ENCODE data around the gene SLC25A38. TPM values are rescaled to one million over a fixed set of nuclear protein-coding genes. Genes with fewer than 3 reads are reported as not detected.

Gene SLC25A38
- total RNA-seq, 2 experiments from 2014 or later: 43.2 to 44.7 TPM

GRCh38 chr3:39358333-39358732 lies 24.8 kb upstream of the SLC25A38 start:
- no peak overlapping the region for H3K27ac ChIP-seq (ENCODE audit: low read depth in 1 of 2, low read length in 2 of 2)
- Mint-ChIP-seq H3K4me3 (no peak overlapping the region), H3K27ac (no peak overlapping the region), H3K9me3 (no peaks in the 10 kb centered on the region), H3K4me1 (ENCODE audit: low read depth) (peaks cover 45% of the 10 kb centered on the region), H3K36me3 (ENCODE audit: low read depth) (no peaks in the 10 kb centered on the region), H3K27me3 (no peaks in the 10 kb centered on the region)
- ChIA-PET POLR2A (interaction anchor here (1.3 kb wide), 1 partner anchor 16 kb away, joined by 3 read pairs; no protein-coding TSS in a partner anchor), CTCF (interaction anchor here (1.0 kb wide), 1 partner anchor 11 kb away, joined by 4 read pairs; no protein-coding TSS in a partner anchor)
- intact Hi-C loops (cut with DNase I, micrococcal nuclease): no loop called here
- no peak for ATAC-seq (ENCODE audit: poor library complexity)
- H3K4me1 ChIP-seq (ENCODE audit: insufficient read depth, low read length): peaks cover 39% of the 10 kb centered on the region
- no peaks in the 10 kb centered on the region for H3K9me3 ChIP-seq (ENCODE audit: control insufficient read depth in 1 of 2, insufficient read depth in 1 of 2, low read length in 2 of 2)
- TF ChIP-seq, protein P1, sequence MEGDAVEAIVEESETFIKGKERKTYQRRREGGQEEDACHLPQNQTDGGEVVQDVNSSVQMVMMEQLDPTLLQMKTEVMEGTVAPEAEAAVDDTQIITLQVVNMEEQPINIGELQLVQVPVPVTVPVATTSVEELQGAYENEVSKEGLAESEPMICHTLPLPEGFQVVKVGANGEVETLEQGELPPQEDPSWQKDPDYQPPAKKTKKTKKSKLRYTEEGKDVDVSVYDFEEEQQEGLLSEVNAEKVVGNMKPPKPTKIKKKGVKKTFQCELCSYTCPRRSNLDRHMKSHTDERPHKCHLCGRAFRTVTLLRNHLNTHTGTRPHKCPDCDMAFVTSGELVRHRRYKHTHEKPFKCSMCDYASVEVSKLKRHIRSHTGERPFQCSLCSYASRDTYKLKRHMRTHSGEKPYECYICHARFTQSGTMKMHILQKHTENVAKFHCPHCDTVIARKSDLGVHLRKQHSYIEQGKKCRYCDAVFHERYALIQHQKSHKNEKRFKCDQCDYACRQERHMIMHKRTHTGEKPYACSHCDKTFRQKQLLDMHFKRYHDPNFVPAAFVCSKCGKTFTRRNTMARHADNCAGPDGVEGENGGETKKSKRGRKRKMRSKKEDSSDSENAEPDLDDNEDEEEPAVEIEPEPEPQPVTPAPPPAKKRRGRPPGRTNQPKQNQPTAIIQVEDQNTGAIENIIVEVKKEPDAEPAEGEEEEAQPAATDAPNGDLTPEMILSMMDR (IDR thresholded peaks at IDR 0.05): no peak
- peak in 3 of 14 experiments; percentile 38 to 53 (median 49) for DNase-seq
- no peaks in the 10 kb centered on the region for H3K27me3 ChIP-seq (ENCODE audit: control insufficient read depth in 1 of 2, insufficient read depth in 2 of 2, low read length in 2 of 2)
- no peaks in the 10 kb centered on the region for H3K36me3 ChIP-seq (ENCODE audit: insufficient read depth, low read length)
- no peak overlapping the region for H3K4me3 ChIP-seq (ENCODE audit: low read length)

DNA sequence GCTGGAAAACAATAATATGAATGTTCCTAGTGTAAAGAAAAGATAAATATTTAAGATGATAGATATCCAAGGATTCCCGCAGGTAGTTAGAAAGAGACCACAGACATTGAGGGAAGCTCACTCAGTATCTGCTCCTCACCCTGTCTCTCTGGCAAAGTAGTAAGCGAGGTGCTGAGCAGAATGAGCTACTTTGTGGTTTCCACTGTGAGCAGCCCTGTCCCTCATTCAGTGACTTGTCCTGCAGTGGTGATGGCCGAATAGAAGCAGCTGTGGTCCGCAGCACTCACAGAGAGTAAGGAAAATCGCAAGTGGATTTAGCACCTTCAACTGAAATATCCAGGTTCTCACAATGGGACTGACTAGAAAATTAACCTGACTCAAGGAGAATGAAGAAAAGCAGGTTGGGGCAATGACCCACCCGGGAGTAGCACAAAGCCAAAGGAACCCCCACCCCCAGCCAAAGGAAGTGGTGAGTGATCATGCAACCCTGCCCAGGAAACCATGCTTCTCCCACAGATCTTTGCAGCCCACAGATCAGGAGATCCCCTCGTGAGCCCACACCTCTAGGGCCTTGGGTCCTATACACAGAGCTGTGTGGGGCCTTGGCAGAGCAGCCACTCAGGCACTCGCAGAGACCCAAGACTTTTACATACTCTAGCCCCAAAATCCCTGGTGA lies 21.8 kb upstream of the SLC25A38 start:
- Mint-ChIP-seq H3K9me3 (no peaks in the 10 kb centered on the region), H3K27ac (peak overlapping the region; percentile 56), H3K4me1 (ENCODE audit: low read depth) (peaks cover 45% of the 10 kb centered on the region), H3K36me3 (ENCODE audit: low read depth) (no peaks in the 10 kb centered on the region), H3K27me3 (no peaks in the 10 kb centered on the region), H3K4me3 (peak overlapping the region; percentile 16)
- ATAC-seq (ENCODE audit: poor library complexity) (peak; percentile 85), DNase-seq (peak in 10 of 14 experiments; percentile 4 to 77 (median 28))
- H3K36me3 ChIP-seq (ENCODE audit: insufficient read depth, low read length): no peaks in the 10 kb centered on the region
- POLR2A ChIA-PET: interaction anchor here (1.0 kb wide), 1 partner anchor 23 kb away, joined by 3 read pairs; no protein-coding TSS in a partner anchor
- TF ChIP-seq, protein P1 (IDR thresholded peaks at IDR 0.05): no peak
- peak overlapping the region; percentile 16 to 48 for H3K27ac ChIP-seq (ENCODE audit: low read depth in 1 of 2, low read length in 2 of 2)
- no peaks in the 10 kb centered on the region for H3K27me3 ChIP-seq (ENCODE audit: control insufficient read depth in 1 of 2, insufficient read depth in 2 of 2, low read length in 2 of 2)
- no peak overlapping the region for H3K4me3 ChIP-seq (ENCODE audit: low read length)
- intact Hi-C loops (cut with DNase I, micrococcal nuclease): no loop called here
- H3K4me1 ChIP-seq (ENCODE audit: insufficient read depth, low read length): peaks cover 39% of the 10 kb centered on the region
- no peaks in the 10 kb centered on the region for H3K9me3 ChIP-seq (ENCODE audit: control insufficient read depth in 1 of 2, insufficient read depth in 1 of 2, low read length in 2 of 2)
- CTCF ChIA-PET: interaction anchor here (1.4 to 1.8 kb wide), 2 partner anchors 11 to 17 kb away, joined by 4 to 6 read pairs; no protein-coding TSS in a partner anchor

- Histone ChIP-seq H3K4me1 (ENCODE audit: insufficient read depth, low read length) (peaks cover 39% of the 10 kb centered on the region), H3K36me3 (ENCODE audit: insufficient read depth, low read length) (no peaks in the 10 kb centered on the region), H3K9me3 (ENCODE audit: control insufficient read depth in 1 of 2, insufficient read depth in 1 of 2, low read length in 2 of 2) (no peaks in the 10 kb centered on the region), H3K27me3 (ENCODE audit: control insufficient read depth in 1 of 2, insufficient read depth in 2 of 2, low read length in 2 of 2) (no peaks in the 10 kb centered on the region), H3K4me3 (ENCODE audit: low read length) (no peak overlapping the region), H3K27ac (ENCODE audit: low read depth in 1 of 2, low read length in 2 of 2) (peak overlapping the region in 1 of 2 donors; percentile 48)
- Mint-ChIP-seq H3K9me3 (no peaks in the 10 kb centered on the region), H3K27me3 (no peaks in the 10 kb centered on the region), H3K27ac (peak overlapping the region; percentile 56), H3K36me3 (ENCODE audit: low read depth) (no peaks in the 10 kb centered on the region), H3K4me1 (ENCODE audit: low read depth) (peaks cover 42% of the 10 kb centered on the region), H3K4me3 (no peak overlapping the region)
- POLR2A ChIA-PET: interaction anchor here (1.0 kb wide), 1 partner anchor 22 kb away, joined by 3 read pairs; no protein-coding TSS in a partner anchor
- CTCF ChIA-PET: interaction anchor here (1.8 kb wide), 1 partner anchor 16 kb away, joined by 6 read pairs; no protein-coding TSS in a partner anchor
- intact Hi-C loops (cut with DNase I, micrococcal nuclease): no loop called here
- TF ChIP-seq, protein P1 (IDR thresholded peaks at IDR 0.05): no peak
- no peak for DNase-seq
- ATAC-seq (ENCODE audit: poor library complexity): no peak
These were observed 21.0 kb upstream of the SLC25A38 start for GRCh38 chr3:39362192-39362591.

All from CD4-positive, alpha-beta T cell (primary cell).